Upper lobe of right lung (tissue), 1 donor: ENCODE measurements around the gene RBM15B. TPM values are rescaled to one million over a fixed set of nuclear protein-coding genes. Genes with fewer than 3 reads are reported as not detected.
A peak's percentile ranks its signal among the peaks of the same experiment; 100 is the strongest.

Experiments
- ATAC-seq: fragments of 200-7000 bp; cut with Tn5 transposase; one replicate; pipeline ENCODE4 v1.9.1; 2020; ENCODE audit warnings: mild to moderate bottlenecking, moderate library complexity
- DNase-seq: peaks from one replicate; pipeline ENCODE4 v3.0.0-alpha.2; 2020
- H3K27ac ChIP-seq: fragments of 200-600 bp; one replicate; pipeline ENCODE4 v1.8.0; 2022
- H3K27me3 ChIP-seq: fragments of 200-600 bp; one replicate; pipeline ENCODE4 v1.8.0; 2022; ENCODE audit warnings: mild to moderate bottlenecking
- H3K36me3 ChIP-seq: fragments of 200-600 bp; one replicate; pipeline ENCODE4 v1.8.0; 2022
- H3K4me1 ChIP-seq: fragments of 200-600 bp; one replicate; pipeline ENCODE4 v1.8.0; 2022
- H3K4me3 ChIP-seq: fragments of 200-600 bp; one replicate; pipeline ENCODE4 v1.8.0; 2022; ENCODE audit warnings: mild to moderate bottlenecking
- H3K9me3 ChIP-seq: fragments of 200-600 bp; one replicate; pipeline ENCODE4 v1.8.0; 2022
- intact Hi-C: fragments of 100-400 bp; cut with DNase I; formaldehyde crosslinking; loops from one replicate; pipeline ENCODE4 v1.11.0; 2022
- total RNA-seq: library from RNA; stranded (reverse); fragmentation: NEBNext Ultra II Directional; extraction: Animal tissue kit (Norgen Biotek cat#: 25700); gene quantifications from one replicate; pipeline ENCODE4 v1.2.1, GENCODE V29; 2021
- TF ChIP-seq, protein P1 (sequence below): fragments of 200-600 bp; IDR thresholded peaks from one replicate; pipeline ENCODE4 v1.8.0; 2022; ENCODE audit warnings: antibody characterized with exemption
- donor health status: DM: no; HTN: yes; CAD: no; lungs with severe emphysema.

Gene RBM15B
- total RNA-seq, 1 donor from 2014 or later = 26.4 TPM

DNA sequence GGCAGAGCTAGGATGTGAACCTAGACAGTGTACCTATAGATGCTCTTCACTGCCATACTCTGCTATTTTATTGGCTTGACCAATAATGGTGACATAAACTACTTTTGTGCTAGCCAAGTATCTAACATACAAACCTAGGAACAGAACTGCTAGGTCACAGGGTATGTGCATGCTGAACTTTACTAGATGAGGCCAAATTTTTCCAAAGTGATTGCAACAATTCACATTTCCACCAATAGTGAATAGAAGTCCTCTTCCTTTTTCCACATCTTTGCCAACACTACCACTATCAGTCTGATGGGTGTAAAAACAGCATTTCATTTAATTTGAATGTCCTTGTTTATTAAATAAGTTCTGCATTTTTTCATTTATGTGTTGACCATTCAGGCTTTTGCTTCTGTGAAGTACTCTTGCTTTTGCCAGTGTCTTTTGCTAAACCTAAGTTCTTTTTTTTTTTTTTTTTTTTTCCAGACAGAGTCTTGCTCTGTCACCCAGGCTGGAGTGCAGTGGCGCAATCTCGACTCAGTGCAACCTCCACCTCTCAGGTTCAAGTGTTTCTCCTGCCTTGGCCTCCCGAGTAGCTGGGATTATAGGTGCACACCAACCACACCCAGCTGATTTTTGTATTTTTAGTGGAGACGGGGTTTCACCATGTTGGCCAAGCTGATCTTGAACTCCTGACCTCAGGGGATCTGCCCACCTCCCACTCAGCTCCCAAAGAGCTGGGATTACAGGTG is 54.6 kb downstream of the RBM15B start:
- no peak for ATAC-seq
- TF ChIP-seq, protein P1, sequence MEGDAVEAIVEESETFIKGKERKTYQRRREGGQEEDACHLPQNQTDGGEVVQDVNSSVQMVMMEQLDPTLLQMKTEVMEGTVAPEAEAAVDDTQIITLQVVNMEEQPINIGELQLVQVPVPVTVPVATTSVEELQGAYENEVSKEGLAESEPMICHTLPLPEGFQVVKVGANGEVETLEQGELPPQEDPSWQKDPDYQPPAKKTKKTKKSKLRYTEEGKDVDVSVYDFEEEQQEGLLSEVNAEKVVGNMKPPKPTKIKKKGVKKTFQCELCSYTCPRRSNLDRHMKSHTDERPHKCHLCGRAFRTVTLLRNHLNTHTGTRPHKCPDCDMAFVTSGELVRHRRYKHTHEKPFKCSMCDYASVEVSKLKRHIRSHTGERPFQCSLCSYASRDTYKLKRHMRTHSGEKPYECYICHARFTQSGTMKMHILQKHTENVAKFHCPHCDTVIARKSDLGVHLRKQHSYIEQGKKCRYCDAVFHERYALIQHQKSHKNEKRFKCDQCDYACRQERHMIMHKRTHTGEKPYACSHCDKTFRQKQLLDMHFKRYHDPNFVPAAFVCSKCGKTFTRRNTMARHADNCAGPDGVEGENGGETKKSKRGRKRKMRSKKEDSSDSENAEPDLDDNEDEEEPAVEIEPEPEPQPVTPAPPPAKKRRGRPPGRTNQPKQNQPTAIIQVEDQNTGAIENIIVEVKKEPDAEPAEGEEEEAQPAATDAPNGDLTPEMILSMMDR = no peak
- Histone ChIP-seq H3K4me3 (no peak overlapping the region), H3K9me3 (no peaks in the 10 kb centered on the region), H3K27me3 (no peaks in the 10 kb centered on the region), H3K4me1 (peaks cover 4% of the 10 kb centered on the region), H3K36me3 (peaks cover 18% of the 10 kb centered on the region), H3K27ac (no peak overlapping the region)
- peak; percentile 70 for DNase-seq
- intact Hi-C loops = no loop called here

Other genes with a start within 250 kb of the RBM15B start
- gene MANF, start 6.0 kb upstream of the RBM15B start, total RNA-seq = 80.3 TPM
- gene DCAF1, start 108.7 kb downstream of the RBM15B start, total RNA-seq = 25.1 TPM
- 27.9 TPM for gene RAD54L2, start 147.4 kb downstream of the RBM15B start, total RNA-seq